ENCODE data around the gene KNTC1. TPM values are rescaled to one million over a fixed set of nuclear protein-coding genes. Genes with fewer than 3 reads are reported as not detected.
"Not testable (repeated sequence)": the region's sequence is repeated elsewhere in the genome, so short reads cannot be mapped to it uniquely, and the experiment has no call there.

The KNTC1 gene
- total RNA-seq, 1 experiment from 2014 or later, result 54.2 TPM

GRCh38 chr12:122538496-122538895 is 11.4 kb downstream of the KNTC1 start:
- in situ Hi-C loops (cut with HindIII; ENCODE audit: low sequenced_read_pairs), result no loop called here
- DNase-seq (ENCODE audit: low spot score), result no peak

- in situ Hi-C loops (cut with HindIII; ENCODE audit: low sequenced_read_pairs), result no loop called here
- DNase-seq (ENCODE audit: low spot score), result no peak
Observed at GRCh38 chr12:122544537-122544936, 17.5 kb downstream of the KNTC1 start.

DNA sequence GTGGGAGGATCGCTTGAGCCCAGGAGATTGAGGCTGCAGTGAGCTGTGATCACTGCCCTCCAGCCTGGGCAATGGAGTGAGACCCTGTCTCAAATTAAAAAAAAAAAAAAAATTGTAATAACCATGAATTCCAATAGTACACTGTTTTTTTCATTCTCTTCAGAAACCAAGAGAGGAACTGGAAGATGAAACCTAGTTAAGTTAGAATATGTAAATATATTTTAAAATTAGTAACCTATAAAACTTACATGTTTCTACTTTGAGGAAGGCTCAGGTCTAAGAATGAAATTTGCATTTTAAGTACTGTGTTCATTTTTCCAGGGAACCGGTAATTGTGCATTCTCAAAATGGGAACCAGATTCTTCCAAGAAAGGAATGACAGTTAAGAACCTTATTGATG is 18.8 kb downstream of the KNTC1 start:
- in situ Hi-C loops (cut with HindIII; ENCODE audit: low sequenced_read_pairs), result no loop called here

GRCh38 chr12:122547330-122547729 is 20.3 kb downstream of the KNTC1 start:
- in situ Hi-C loops (cut with HindIII; ENCODE audit: low sequenced_read_pairs), result no loop called here

More for the DNA sequence above, 18.8 kb downstream of the KNTC1 start:
- DNase-seq (ENCODE audit: low spot score), result no peak

GRCh38 chr12:122558745-122559641 is 31.9 kb downstream of the KNTC1 start:
- no peak for DNase-seq (ENCODE audit: low spot score)
- in situ Hi-C loops (cut with HindIII; ENCODE audit: low sequenced_read_pairs), result no loop called here

More at GRCh38 chr12:122547330-122547729, 20.3 kb downstream of the KNTC1 start:
- DNase-seq (ENCODE audit: low spot score), result no peak

GRCh38 chr12:122560138-122560537 is 33.1 kb downstream of the KNTC1 start:
- in situ Hi-C loops (cut with HindIII; ENCODE audit: low sequenced_read_pairs), result no loop called here
- DNase-seq (ENCODE audit: low spot score), result no peak

DNA sequence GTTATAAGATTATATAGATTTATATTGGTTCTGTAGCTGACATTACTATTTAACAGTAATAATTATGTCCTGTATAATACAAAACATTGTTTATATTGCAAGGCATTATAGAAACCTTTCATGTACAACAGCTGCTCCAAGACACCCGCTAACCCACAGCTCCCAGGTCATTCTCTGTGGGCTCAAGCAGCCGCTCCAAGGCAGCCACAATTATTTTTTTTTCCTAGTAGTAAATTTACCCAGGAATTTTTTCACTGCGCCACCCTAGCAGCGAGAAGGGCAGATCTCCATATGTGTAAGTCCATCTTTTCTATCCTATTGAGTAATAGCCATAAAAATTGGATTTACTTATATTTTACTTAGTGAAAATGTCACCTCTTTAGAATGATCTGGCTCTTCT is 36.3 kb downstream of the KNTC1 start:
- no peak for DNase-seq (ENCODE audit: low spot score)
- in situ Hi-C loops (cut with HindIII; ENCODE audit: low sequenced_read_pairs), result no loop called here

DNA sequence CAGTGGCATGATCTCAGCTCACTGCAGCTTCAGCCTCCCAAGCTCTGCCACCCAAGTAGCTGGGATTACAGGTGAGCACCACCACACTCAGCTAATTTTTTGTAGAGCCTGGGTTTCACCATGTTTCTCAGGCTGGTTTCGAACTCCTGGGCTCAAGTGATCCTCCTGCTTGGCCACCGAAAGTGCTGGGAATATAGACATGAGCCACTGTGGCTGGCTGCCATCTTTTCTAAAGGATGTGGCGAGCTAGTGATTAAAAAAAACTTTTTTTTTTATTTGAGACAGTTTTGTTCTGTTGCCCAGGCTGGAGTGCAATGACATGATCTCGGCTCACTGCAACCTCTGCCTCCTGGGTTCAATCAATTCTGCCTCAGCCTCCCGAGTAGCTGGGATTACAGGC is 39.8 kb downstream of the KNTC1 start:
- DNase-seq (ENCODE audit: low spot score); in situ Hi-C loops (cut with HindIII; ENCODE audit: low sequenced_read_pairs): not testable (repeated sequence)

DNA sequence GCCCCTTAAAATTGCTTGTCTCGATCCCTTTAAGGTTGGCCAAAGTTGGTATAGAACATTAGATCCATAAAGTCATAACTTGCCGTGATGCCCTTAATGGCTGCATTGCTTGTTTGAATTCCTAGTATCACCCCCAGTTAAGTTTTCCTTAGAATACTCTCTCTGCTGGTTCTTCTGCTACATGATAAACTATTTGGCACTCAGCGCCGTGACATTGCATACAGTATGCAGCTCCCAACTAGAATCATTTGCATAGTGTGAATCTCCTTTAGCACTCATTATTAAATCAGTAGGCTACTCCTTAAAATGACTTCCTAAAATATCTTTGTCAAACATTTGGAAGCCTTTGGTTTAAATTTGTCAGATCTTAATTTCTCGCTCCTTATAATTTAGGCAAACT is 42.2 kb downstream of the KNTC1 start:
- in situ Hi-C loops (cut with HindIII; ENCODE audit: low sequenced_read_pairs), result no loop called here

DNA sequence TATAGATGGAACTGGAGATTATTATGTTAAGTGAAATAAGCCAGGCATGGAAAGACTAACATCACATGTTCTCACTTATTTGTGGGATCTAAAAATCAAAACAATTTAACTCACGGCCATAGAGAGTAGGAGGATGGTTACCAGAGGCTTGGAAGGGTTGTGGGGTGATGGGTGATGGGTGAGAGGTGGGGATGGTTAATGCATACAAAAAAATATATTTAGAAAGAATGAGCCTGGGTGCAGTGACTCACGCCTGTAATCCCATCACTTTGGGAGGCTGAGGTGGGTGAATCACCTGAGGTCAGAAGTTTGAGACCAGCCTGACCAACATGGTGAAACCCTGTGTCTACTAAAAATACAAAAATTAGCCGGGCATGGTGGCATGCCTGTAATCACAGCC is 43.0 kb downstream of the KNTC1 start:
- DNase-seq (ENCODE audit: low spot score); in situ Hi-C loops (cut with HindIII; ENCODE audit: low sequenced_read_pairs): not testable (repeated sequence)

More for the DNA sequence above, 42.2 kb downstream of the KNTC1 start:
- no peak for DNase-seq (ENCODE audit: low spot score)

DNA sequence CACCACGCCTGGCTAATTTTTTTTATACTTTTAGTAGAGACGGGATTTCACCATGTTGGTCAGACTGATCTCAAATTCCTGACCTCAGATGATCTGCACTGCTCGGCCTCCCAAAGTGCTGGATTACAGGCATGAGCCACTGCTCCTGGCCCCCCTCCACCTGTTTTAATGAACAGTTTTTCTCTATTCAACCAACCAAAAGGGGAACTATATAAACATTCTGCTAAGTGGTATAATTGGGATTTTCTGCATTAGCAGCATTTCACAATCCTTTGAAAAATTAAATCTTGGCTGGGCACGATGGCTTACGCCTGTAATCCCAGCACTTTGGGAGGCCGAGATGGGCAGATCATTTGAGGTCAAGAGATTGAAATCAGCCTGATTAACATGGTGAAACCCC is 44.8 kb downstream of the KNTC1 start:
- in situ Hi-C loops (cut with HindIII; ENCODE audit: low sequenced_read_pairs), result no loop called here
- no peak for DNase-seq (ENCODE audit: low spot score)

DNA sequence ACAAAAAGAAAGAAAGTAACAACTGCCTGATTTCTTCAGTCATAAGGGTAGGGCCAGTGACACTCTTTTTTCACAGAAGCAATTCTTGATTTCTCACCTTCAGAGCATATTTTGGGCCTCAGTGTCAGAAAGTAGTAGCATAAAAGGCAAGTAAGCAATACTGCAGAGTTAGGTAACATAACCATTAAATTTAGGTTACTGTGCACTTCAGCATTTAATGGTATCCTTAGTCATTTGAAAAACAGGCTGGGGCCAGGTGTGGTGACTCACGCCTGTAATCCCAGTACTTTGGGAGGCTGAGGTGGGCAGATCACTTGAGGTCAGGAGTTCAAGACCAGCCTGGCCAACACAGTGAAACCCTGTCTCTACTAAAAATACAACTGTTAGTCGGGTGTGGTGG is 56.2 kb downstream of the KNTC1 start:
- in situ Hi-C loops (cut with HindIII; ENCODE audit: low sequenced_read_pairs); DNase-seq (ENCODE audit: low spot score): not testable (repeated sequence)

DNA sequence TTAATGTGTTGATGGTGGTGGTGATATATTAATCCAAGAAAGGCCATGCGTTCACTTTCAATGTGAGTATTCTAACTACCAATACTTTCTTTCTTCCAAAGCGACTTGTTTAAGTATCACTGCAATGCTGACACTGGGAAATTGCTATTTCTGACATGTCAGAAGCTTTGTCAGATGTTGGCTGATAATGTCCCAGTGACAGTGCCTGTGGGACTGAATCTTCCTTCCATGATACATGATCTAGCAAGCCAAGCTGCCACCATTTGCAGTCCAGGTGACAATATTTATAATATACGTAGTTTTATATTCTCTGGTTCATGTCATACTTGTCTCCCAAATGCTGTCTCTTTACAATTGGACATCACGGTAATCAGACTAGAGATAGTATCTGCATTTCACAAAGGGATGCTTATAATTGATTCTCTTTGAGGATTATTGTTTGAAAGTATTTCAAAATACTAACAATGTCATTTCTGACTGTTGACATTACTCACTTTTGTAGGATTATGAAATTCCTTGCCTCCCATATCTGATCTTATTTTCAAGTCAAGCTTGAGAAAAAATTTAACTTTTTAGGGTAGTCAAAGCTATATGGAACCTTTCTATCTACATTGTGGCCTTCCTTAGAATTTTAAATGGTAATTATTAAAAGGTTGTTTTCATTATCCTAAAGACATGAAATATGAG is 57.3 kb downstream of the KNTC1 start:
- in situ Hi-C loops (cut with HindIII; ENCODE audit: low sequenced_read_pairs), result no loop called here
- no peak for DNase-seq (ENCODE audit: low spot score)

DNA sequence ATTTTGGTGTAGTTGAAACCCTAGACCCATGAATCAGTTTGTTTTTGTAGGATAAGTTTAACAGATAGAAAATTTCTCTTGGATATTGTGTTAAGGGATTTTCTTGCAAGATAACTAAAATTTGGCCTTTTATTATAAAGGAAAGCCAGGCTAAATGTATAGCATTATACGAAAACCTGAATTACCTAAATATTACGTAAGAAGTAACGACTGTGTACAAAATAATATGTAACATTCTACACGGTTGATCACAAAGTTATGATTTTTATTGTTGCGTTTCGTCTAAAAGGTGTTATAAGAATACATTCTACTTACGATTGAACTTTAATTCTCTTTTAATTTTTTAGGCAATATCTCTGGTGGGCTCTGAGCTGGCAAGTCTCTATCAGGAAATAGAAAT is 63.9 kb downstream of the KNTC1 start:
- in situ Hi-C loops (cut with HindIII; ENCODE audit: low sequenced_read_pairs), result no loop called here
- DNase-seq (ENCODE audit: low spot score), result no peak

GRCh38 chr12:122591966-122592365 is 64.9 kb downstream of the KNTC1 start:
- in situ Hi-C loops (cut with HindIII; ENCODE audit: low sequenced_read_pairs); DNase-seq (ENCODE audit: low spot score): not testable (repeated sequence)

DNA sequence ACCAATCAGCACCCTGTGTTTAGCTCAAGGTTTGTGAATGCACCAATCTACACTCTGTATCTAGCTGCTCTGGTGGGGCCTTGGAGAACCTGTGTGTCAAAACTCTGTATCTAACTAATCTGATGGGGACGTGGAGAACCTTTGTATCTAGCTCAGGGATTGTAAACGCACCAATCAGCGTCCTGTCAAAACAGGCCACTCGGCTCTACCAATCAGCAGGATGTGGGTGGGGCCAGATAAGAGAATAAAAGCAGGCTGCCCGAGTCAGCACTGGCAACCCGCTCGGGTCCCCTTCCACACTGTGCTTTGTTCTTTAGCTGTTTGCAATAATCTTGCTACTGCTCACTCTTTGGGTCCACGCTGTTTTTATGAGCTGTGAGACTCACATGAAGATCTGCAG is 65.5 kb downstream of the KNTC1 start:
- in situ Hi-C loops (cut with HindIII; ENCODE audit: low sequenced_read_pairs); DNase-seq (ENCODE audit: low spot score): not testable (repeated sequence)

DNA sequence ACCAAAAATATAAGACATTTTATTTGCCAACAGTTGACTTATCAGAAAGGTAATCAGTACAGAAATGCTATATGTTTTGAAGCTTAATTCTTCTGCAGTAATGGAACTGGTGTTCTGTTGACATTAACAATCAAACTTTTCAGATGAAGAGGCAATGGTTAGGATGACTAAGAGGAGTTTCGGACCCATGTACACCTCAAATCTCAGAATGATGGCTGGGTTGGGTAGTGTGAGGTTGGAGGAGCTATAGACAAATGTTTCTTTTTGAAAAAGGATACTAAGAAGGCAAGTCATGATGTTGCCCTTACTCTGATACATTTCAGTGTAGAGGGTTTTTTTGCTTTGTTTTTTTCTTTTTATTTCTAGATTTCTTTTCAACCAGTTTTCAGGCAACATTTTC is 66.9 kb downstream of the KNTC1 start:
- DNase-seq (ENCODE audit: low spot score), result no peak
- in situ Hi-C loops (cut with HindIII; ENCODE audit: low sequenced_read_pairs), result no loop called here

DNA sequence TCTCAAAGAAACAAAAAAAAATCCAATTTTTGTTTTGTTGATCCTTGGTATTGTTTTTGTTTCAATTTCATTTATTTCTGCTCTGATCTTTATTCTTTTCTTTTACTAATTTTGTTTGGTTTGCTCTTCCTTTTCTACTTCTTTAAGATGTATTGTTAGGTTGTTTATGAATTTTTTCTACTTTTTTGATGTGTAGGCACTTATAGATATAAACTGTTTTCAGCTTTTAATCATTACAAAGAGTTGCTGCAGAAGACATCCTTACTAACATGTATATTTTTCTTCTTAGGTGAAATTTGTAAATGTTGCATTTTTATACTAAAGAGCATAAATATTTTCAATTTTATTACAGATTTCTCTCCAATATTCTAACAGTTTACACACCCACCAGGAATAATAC is 69.8 kb downstream of the KNTC1 start:
- in situ Hi-C loops (cut with HindIII; ENCODE audit: low sequenced_read_pairs), result no loop called here
- DNase-seq (ENCODE audit: low spot score), result no peak

GRCh38 chr12:122602456-122602855 is 75.4 kb downstream of the KNTC1 start:
- in situ Hi-C loops (cut with HindIII; ENCODE audit: low sequenced_read_pairs), result no loop called here
- DNase-seq (ENCODE audit: low spot score), result no peak

- in situ Hi-C loops (cut with HindIII; ENCODE audit: low sequenced_read_pairs), result no loop called here
- no peak for DNase-seq (ENCODE audit: low spot score)
Observed at GRCh38 chr12:122604993-122605392, 77.9 kb downstream of the KNTC1 start.

Measured in G401 (cell line).